Peyer's patch (tissue), 4 donors: ENCODE data around the gene PPP1R13B. TPM values are rescaled to one million over a fixed set of nuclear protein-coding genes. Genes with fewer than 3 reads are reported as not detected.

Source experiments
- DNase-seq, 3 donors: peaks; one replicate each; pipeline ENCODE4 v3.0.0-alpha.2; 2017 to 2019
- H3K27ac ChIP-seq, 4 donors: fragments of 200-600 bp; sonication (generic); one replicate each; pipeline ENCODE4 v1.5.1; 2016 to 2019
- H3K27me3 ChIP-seq, 2 donors: fragments of 200-600 bp; sonication (generic); one replicate each; pipeline ENCODE4 v1.5.1; 2019
- H3K36me3 ChIP-seq, 3 donors: fragments of 200-600 bp; sonication (generic); one replicate each; pipeline ENCODE4 v1.5.1; 2016 to 2019
- H3K4me1 ChIP-seq, 4 donors: fragments of 200-600 bp; sonication (generic); one replicate each; pipeline ENCODE4 v1.5.1; 2016 to 2019
- H3K4me3 ChIP-seq, 4 donors: fragments of 200-600 bp; sonication (generic); 1 replicate in 3 of 4; 2 replicates in 1 of 4; pipeline ENCODE4 v1.5.1; 2016 to 2019; ENCODE audit warnings: mild to moderate bottlenecking in 1 of 4
- H3K9me3 ChIP-seq, 4 donors: fragments of 200-600 bp; sonication (generic); one replicate each; pipeline ENCODE4 v1.5.1; 2016 to 2019; ENCODE audit warnings: mild to moderate bottlenecking in 1 of 4
- POLR2A ChIP-seq, 2 donors: fragments of 450-650 bp; IDR thresholded peaks; one replicate each; pipeline ENCODE4 v1.5.1; 2017; ENCODE audit warnings: antibody characterized with exemption in 2 of 2, mild to moderate bottlenecking in 2 of 2, moderate library complexity in 2 of 2
- total RNA-seq, 4 donors: library from RNA; depleted of rRNA; stranded (reverse); fragments of >200 nt; gene quantifications; one replicate each; pipeline ENCODE4 v1.1.0, GENCODE V29; 2016
- TF ChIP-seq, protein P1 (sequence below), 6 experiments: fragments of 450-650 bp in 4 of 6; fragments of 200-600 bp in 2 of 6; sonication (generic) in 1 of 6; IDR thresholded peaks; one replicate each; pipeline ENCODE4 v1.5.1; 2017 to 2019; ENCODE audit warnings: antibody characterized with exemption in 6 of 6, mild to moderate bottlenecking in 3 of 6, moderate library complexity in 1 of 6

Gene PPP1R13B
- total RNA-seq, 4 donors from 2014 or later = 30.5 to 78.3 (median 54.0) TPM

DNA sequence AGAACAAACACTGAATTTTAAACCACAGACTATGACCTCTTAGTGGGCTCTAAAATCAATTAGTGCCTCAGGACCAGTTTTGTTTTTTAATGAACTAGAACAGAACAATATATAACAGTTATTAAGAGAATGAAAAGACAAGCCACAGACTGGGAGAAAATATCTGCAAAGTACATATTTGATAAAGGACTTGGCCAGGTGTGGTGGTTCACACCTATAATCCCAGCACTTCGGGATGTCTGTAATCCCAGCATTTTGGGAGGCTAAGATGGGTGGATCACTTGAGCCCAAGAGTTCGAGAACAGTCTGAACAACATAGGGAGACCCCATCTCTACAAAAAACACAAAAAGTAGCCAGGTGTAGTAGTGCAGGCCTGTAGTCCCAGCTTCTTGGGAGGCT is 36.2 kb downstream of the PPP1R13B start:
- H3K27ac ChIP-seq = no peak overlapping the region
- no peaks in the 10 kb centered on the region for H3K27me3 ChIP-seq
- H3K36me3 ChIP-seq = no peaks in the 10 kb centered on the region
- no peak for DNase-seq
- no peak overlapping the region for H3K4me3 ChIP-seq
- TF ChIP-seq, protein P1, sequence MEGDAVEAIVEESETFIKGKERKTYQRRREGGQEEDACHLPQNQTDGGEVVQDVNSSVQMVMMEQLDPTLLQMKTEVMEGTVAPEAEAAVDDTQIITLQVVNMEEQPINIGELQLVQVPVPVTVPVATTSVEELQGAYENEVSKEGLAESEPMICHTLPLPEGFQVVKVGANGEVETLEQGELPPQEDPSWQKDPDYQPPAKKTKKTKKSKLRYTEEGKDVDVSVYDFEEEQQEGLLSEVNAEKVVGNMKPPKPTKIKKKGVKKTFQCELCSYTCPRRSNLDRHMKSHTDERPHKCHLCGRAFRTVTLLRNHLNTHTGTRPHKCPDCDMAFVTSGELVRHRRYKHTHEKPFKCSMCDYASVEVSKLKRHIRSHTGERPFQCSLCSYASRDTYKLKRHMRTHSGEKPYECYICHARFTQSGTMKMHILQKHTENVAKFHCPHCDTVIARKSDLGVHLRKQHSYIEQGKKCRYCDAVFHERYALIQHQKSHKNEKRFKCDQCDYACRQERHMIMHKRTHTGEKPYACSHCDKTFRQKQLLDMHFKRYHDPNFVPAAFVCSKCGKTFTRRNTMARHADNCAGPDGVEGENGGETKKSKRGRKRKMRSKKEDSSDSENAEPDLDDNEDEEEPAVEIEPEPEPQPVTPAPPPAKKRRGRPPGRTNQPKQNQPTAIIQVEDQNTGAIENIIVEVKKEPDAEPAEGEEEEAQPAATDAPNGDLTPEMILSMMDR (IDR thresholded peaks at IDR 0.05) = no peak
- TF ChIP-seq POLR2A (IDR thresholded peaks at IDR 0.05) = no peak
- H3K9me3 ChIP-seq = no peaks in the 10 kb centered on the region
- no peaks in the 10 kb centered on the region for H3K4me1 ChIP-seq

DNA sequence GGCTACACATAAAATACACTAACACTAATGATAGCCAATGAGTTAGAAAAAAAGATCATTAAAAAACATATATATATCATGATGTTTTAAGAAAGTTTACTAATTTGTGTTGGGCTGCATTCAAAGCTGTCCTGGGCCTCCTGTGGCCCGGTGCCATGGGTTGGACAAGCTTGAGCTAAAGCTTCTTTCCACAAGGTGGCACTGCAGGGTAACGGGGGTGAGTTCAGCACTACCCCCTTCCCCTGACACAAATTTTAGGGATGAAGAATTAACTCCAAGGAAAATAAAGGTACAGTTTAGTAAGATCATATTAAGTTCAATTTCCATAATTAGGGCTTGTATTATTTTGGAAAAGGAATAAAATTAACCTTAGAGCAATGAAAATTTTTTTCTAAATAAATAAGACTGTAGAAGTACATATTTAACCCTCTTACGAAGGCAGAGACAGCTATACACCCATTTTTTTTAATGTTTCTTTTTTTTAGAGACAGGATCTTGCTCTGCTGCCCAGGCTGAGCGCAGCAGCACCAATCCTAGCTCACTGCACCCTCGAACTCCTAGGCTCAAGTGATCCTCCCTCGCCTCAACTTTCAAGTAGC is 38.9 kb downstream of the PPP1R13B start:
- DNase-seq = peak; percentile 57 to 84 (median 64)
- Histone ChIP-seq H3K9me3 (no peaks in the 10 kb centered on the region), H3K4me3 (no peak overlapping the region), H3K27ac (no peak overlapping the region), H3K27me3 (no peaks in the 10 kb centered on the region), H3K4me1 (no peaks in the 10 kb centered on the region), H3K36me3 (no peaks in the 10 kb centered on the region)
- TF ChIP-seq, protein P1 (IDR thresholded peaks at IDR 0.05) = peak; percentile 54 to 89 (median 86)
- TF ChIP-seq POLR2A (IDR thresholded peaks at IDR 0.05) = no peak

DNA sequence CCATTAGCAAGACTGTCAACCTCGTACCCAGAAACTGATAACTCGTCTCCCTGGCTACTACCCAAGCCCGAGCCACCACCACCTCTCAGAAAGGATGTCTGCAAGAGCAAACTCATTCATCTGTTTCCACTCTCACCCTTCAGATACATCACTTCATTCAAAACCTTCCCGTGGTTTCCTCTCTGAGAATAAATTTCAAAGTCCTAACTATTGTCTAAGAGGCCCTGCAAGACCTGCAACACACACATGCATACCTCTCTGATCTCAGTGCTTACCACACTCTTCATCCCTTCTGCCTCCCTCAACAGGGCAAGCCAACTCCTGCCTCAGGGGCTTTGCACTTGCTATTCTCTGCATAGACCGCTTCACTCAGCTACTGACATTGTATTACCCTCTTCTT is 40.6 kb downstream of the PPP1R13B start:
- no peak for DNase-seq
- H3K9me3 ChIP-seq = no peaks in the 10 kb centered on the region
- no peak overlapping the region for H3K4me3 ChIP-seq
- H3K27ac ChIP-seq = no peak overlapping the region
- no peaks in the 10 kb centered on the region for H3K4me1 ChIP-seq
- TF ChIP-seq POLR2A (IDR thresholded peaks at IDR 0.05) = no peak
- TF ChIP-seq, protein P1 (IDR thresholded peaks at IDR 0.05) = no peak
- no peaks in the 10 kb centered on the region for H3K27me3 ChIP-seq
- H3K36me3 ChIP-seq = no peaks in the 10 kb centered on the region

DNA sequence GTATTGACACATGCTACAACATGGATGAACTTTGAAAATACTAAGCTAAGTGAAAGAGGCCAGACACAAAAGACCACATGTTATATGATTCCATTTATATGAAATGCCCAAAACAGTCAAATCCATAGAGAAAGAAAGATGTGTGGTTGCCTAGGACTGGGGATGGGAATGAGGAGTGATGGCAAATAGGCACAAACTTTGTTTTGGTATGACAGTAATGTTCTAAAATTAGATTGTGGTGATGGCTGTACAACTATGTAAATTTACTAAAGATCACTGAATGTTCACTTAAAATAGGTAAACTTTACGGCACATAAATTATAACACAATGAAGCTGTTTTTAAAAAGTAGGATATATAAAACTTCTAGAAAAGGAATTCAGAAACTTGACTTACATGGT is 41.7 kb downstream of the PPP1R13B start:
- no peaks in the 10 kb centered on the region for H3K36me3 ChIP-seq
- no peak for DNase-seq
- TF ChIP-seq, protein P1 (IDR thresholded peaks at IDR 0.05) = no peak
- no peak for TF ChIP-seq POLR2A (IDR thresholded peaks at IDR 0.05)
- H3K27ac ChIP-seq = no peak overlapping the region
- no peaks in the 10 kb centered on the region for H3K4me1 ChIP-seq
- H3K27me3 ChIP-seq = no peaks in the 10 kb centered on the region
- no peak overlapping the region for H3K4me3 ChIP-seq
- no peaks in the 10 kb centered on the region for H3K9me3 ChIP-seq

DNA sequence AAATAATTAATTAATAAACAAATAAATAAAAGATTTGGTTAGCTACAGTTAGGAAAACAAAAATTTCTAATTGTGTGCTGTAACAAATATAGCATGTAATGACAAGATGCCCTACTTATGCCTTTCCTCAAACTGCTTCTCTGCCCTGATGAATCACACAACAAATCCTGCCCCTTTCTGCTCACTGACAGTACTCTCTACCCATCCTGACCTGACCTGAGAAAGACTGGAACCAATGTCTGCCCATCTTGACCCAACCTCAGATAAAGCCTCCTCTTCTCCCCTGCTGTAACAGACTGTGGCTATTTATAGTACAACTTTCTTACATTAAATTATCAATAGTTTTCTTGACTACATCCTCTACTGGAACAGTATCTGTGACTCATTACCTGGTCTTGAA is 43.7 kb downstream of the PPP1R13B start:
- H3K4me3 ChIP-seq = no peak overlapping the region
- no peak for TF ChIP-seq POLR2A (IDR thresholded peaks at IDR 0.05)
- TF ChIP-seq, protein P1 (IDR thresholded peaks at IDR 0.05) = no peak
- no peaks in the 10 kb centered on the region for H3K27me3 ChIP-seq
- H3K27ac ChIP-seq = no peak overlapping the region
- DNase-seq = no peak
- no peaks in the 10 kb centered on the region for H3K4me1 ChIP-seq
- H3K36me3 ChIP-seq = no peaks in the 10 kb centered on the region
- H3K9me3 ChIP-seq = no peaks in the 10 kb centered on the region

DNA sequence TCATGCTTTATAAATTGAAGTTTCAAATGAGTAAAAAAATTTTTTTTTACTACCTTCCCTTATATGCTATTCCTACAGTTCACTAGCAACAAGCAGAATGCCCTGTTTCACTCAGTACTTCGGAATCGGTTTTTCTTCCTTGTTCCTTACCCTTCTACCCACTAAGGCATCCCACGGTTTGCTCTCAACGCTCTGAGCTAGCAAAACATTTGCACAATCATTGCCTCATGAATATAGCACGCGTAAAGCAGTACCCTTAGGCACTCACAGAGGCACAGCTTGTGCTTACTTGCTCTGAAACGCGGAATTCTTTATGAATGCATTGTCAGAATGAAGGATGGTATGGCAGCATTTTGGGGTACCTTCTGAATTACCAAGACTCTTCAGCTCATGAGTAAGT is 45.0 kb downstream of the PPP1R13B start:
- H3K27me3 ChIP-seq = no peaks in the 10 kb centered on the region
- no peaks in the 10 kb centered on the region for H3K9me3 ChIP-seq
- no peaks in the 10 kb centered on the region for H3K36me3 ChIP-seq
- no peak overlapping the region for H3K27ac ChIP-seq
- no peaks in the 10 kb centered on the region for H3K4me1 ChIP-seq
- no peak overlapping the region for H3K4me3 ChIP-seq
- DNase-seq = no peak
- no peak for TF ChIP-seq POLR2A (IDR thresholded peaks at IDR 0.05)
- TF ChIP-seq, protein P1 (IDR thresholded peaks at IDR 0.05) = no peak
